B cell (primary cell): ENCODE data around the gene ESRRA.

ENCODE experiments used
- EZH2 ChIP-seq: IDR thresholded peaks from 2 replicates; pipeline ENCODE4 v1.6.1; 2012; ENCODE audit warnings: borderline replicate concordance, low read depth, mild to moderate bottlenecking, moderate library complexity, low read length; ENCODE audit not compliant: insufficient read depth, poor library complexity, severe bottlenecking
- TF ChIP-seq, protein P1 (sequence below): fragments of 200-600 bp; IDR thresholded peaks from one replicate; pipeline ENCODE4 v1.8.0; 2022; ENCODE audit warnings: antibody characterized with exemption, mild to moderate bottlenecking

DNA sequence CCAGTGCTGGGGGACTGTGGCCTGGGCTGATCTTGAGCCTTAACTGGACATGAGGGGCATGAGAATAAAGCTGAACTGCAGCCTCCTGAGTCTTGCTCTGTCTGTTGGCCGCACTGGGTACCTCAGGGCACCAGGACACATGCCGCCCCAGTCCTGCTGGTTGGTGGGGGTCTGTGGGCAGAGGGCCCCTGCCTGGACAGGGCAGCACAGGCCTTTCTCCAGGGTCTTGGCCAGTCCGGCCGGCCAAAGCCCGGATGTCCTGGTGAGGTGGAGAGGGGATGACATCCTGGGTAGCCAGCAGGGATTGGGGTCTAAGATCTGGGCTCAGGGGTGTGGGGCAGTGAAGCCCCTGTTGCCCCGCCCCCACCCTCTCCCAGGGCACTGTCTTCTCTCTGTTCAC is 52.1 kb downstream of the ESRRA start:
- TF ChIP-seq, protein P1, sequence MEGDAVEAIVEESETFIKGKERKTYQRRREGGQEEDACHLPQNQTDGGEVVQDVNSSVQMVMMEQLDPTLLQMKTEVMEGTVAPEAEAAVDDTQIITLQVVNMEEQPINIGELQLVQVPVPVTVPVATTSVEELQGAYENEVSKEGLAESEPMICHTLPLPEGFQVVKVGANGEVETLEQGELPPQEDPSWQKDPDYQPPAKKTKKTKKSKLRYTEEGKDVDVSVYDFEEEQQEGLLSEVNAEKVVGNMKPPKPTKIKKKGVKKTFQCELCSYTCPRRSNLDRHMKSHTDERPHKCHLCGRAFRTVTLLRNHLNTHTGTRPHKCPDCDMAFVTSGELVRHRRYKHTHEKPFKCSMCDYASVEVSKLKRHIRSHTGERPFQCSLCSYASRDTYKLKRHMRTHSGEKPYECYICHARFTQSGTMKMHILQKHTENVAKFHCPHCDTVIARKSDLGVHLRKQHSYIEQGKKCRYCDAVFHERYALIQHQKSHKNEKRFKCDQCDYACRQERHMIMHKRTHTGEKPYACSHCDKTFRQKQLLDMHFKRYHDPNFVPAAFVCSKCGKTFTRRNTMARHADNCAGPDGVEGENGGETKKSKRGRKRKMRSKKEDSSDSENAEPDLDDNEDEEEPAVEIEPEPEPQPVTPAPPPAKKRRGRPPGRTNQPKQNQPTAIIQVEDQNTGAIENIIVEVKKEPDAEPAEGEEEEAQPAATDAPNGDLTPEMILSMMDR, result no peak
- no peak for TF ChIP-seq EZH2
